HEK293 (cell line): Measurements from ENCODE around the gene DICER1.

Experiments used
- CTCF ChIA-PET: fragments of 350-600 bp; formaldehyde crosslinking; extraction: SDS; loops from one replicate; lab custom pipeline; 2021; ENCODE audit warnings: antibody characterized with exemption; lab: Yijun Ruan, JAX
- POLR2A ChIA-PET: fragments of 300-600 bp; formaldehyde crosslinking; extraction: SDS; loops from one replicate; lab custom pipeline; 2020; ENCODE audit warnings: antibody characterized with exemption, inconsistent platforms; lab: Yijun Ruan, JAX
- H3K27ac ChIP-seq: fragments of 200-500 bp; sonication (Bioruptor generic); 2 replicates; pipeline ENCODE4 v1.5.1; 2014; ENCODE audit warnings: low read depth, low read length, control low read depth, inconsistent platforms; ENCODE audit errors: extremely low read depth
- H3K36me3 ChIP-seq, 2 experiments: fragments of 200-500 bp in 1 of 2; sonication (Bioruptor generic) in 1 of 2; 1 replicate in 1 of 2; 2 replicates in 1 of 2; pipeline ENCODE4 v1.5.1; 2014 to 2017; ENCODE audit warnings: inconsistent platforms in 2 of 2, low read length in 2 of 2; ENCODE audit not compliant: control insufficient read depth in 2 of 2, insufficient read depth in 1 of 2
- H3K4me1 ChIP-seq: fragments of 200-500 bp; sonication (Bioruptor generic); 2 replicates; pipeline ENCODE4 v1.5.1; 2014; ENCODE audit warnings: mild to moderate bottlenecking, low read length, inconsistent platforms; ENCODE audit not compliant: control insufficient read depth, insufficient read depth
- H3K4me3 ChIP-seq: 2 replicates; pipeline ENCODE4 v1.5.1; 2011; ENCODE audit warnings: low read depth, mild to moderate bottlenecking, control low read depth, low read length, moderate library complexity
- H3K9me3 ChIP-seq: fragments of 200-500 bp; sonication (Bioruptor generic); 2 replicates; pipeline ENCODE4 v1.5.1; 2014; ENCODE audit warnings: low read depth, low read length, inconsistent platforms; ENCODE audit not compliant: control insufficient read depth, insufficient read depth
- BCL6B ChIP-seq: fragments of 450-650 bp; formaldehyde crosslinking; IDR thresholded peaks from 2 replicates; pipeline ENCODE4 v1.5.1; 2017; ENCODE audit warnings: missing biosample characterization, missing genetic modification characterization
- GFI1B ChIP-seq: fragments of 450-650 bp; formaldehyde crosslinking; IDR thresholded peaks from 2 replicates; pipeline ENCODE4 v1.5.1; 2016; ENCODE audit warnings: missing biosample characterization, missing genetic modification characterization
- GLI4 ChIP-seq: fragments of 450-650 bp; formaldehyde crosslinking; IDR thresholded peaks from 2 replicates; pipeline ENCODE4 v1.5.1; 2016; ENCODE audit warnings: missing biosample characterization, missing genetic modification characterization
- GLIS1 ChIP-seq: fragments of 450-650 bp; formaldehyde crosslinking; IDR thresholded peaks from 2 replicates; pipeline ENCODE4 v1.5.1; 2016; ENCODE audit warnings: missing biosample characterization, missing genetic modification characterization
- KLF1 ChIP-seq: fragments of 450-650 bp; formaldehyde crosslinking; IDR thresholded peaks from 2 replicates; pipeline ENCODE4 v1.5.1; 2016; ENCODE audit warnings: missing biosample characterization, missing genetic modification characterization
- KLF8 ChIP-seq: fragments of 450-650 bp; formaldehyde crosslinking; IDR thresholded peaks from 2 replicates; pipeline ENCODE4 v1.5.1; 2016; ENCODE audit warnings: missing biosample characterization, missing genetic modification characterization
- MZF1 ChIP-seq: fragments of 450-650 bp; formaldehyde crosslinking; IDR thresholded peaks from 2 replicates; pipeline ENCODE4 v1.5.1; 2017; ENCODE audit warnings: missing biosample characterization, missing genetic modification characterization, borderline replicate concordance
- OSR2 ChIP-seq: fragments of 450-650 bp; formaldehyde crosslinking; IDR thresholded peaks from 2 replicates; pipeline ENCODE4 v1.5.1; 2016; ENCODE audit warnings: missing biosample characterization, missing genetic modification characterization
- OVOL3 ChIP-seq: fragments of 450-650 bp; formaldehyde crosslinking; IDR thresholded peaks from 2 replicates; pipeline ENCODE4 v1.5.1; 2016; ENCODE audit warnings: missing biosample characterization, missing genetic modification characterization
- ZBTB6 ChIP-seq: fragments of 450-650 bp; formaldehyde crosslinking; IDR thresholded peaks from 2 replicates; pipeline ENCODE4 v1.5.1; 2017; ENCODE audit warnings: missing biosample characterization, missing genetic modification characterization
- ZBTB7A ChIP-seq: fragments of 450-650 bp; formaldehyde crosslinking; IDR thresholded peaks from 2 replicates; pipeline ENCODE4 v1.5.1; 2016; ENCODE audit warnings: low read depth, missing biosample characterization, missing genetic modification characterization
- ZNF121 ChIP-seq: fragments of 450-650 bp; formaldehyde crosslinking; IDR thresholded peaks from 2 replicates; pipeline ENCODE4 v1.5.1; 2016; ENCODE audit warnings: missing biosample characterization, missing genetic modification characterization
- ZNF16 ChIP-seq: fragments of 450-650 bp; formaldehyde crosslinking; IDR thresholded peaks from 2 replicates; pipeline ENCODE4 v1.5.1; 2016; ENCODE audit warnings: low read depth, missing biosample characterization, missing genetic modification characterization
- ZNF169 ChIP-seq: fragments of 450-650 bp; formaldehyde crosslinking; IDR thresholded peaks from 2 replicates; pipeline ENCODE4 v1.5.1; 2016; ENCODE audit warnings: missing biosample characterization, missing genetic modification characterization
- ZNF175 ChIP-seq: fragments of 450-650 bp; formaldehyde crosslinking; IDR thresholded peaks from 2 replicates; pipeline ENCODE4 v1.5.1; 2016; ENCODE audit warnings: missing biosample characterization, missing genetic modification characterization
- ZNF19 ChIP-seq: fragments of 450-650 bp; formaldehyde crosslinking; IDR thresholded peaks from 2 replicates; pipeline ENCODE4; 2016; ENCODE audit warnings: missing biosample characterization, missing genetic modification characterization, low read depth
- ZNF211 ChIP-seq: fragments of 450-650 bp; formaldehyde crosslinking; IDR thresholded peaks from 2 replicates; pipeline ENCODE4 v1.5.1; 2016; ENCODE audit warnings: low read depth, missing biosample characterization, missing genetic modification characterization
- ZNF24 ChIP-seq: fragments of 450-650 bp; formaldehyde crosslinking; IDR thresholded peaks from 2 replicates; pipeline ENCODE4 v1.5.1; 2016; ENCODE audit warnings: missing biosample characterization, missing genetic modification characterization
- ZNF280C ChIP-seq: fragments of 450-650 bp; formaldehyde crosslinking; IDR thresholded peaks from 2 replicates; pipeline ENCODE4 v1.5.1; 2016; ENCODE audit warnings: missing biosample characterization, missing genetic modification characterization
- ZNF449 ChIP-seq: fragments of 450-650 bp; formaldehyde crosslinking; IDR thresholded peaks from 2 replicates; pipeline ENCODE4 v1.5.1; 2017; ENCODE audit warnings: missing biosample characterization, mild to moderate bottlenecking, missing genetic modification characterization, moderate library complexity
- ZNF555 ChIP-seq: fragments of 450-650 bp; formaldehyde crosslinking; conservative IDR thresholded peaks from 2 replicates; pipeline ENCODE4 v1.5.1; 2017; ENCODE audit warnings: missing biosample characterization, mild to moderate bottlenecking, missing genetic modification characterization, inconsistent platforms
- ZNF600 ChIP-seq: fragments of 450-650 bp; formaldehyde crosslinking; IDR thresholded peaks from 2 replicates; pipeline ENCODE4 v1.5.1; 2016; ENCODE audit warnings: missing biosample characterization, missing genetic modification characterization
- ZNF629 ChIP-seq: fragments of 450-650 bp; formaldehyde crosslinking; IDR thresholded peaks from 2 replicates; pipeline ENCODE4 v1.5.1; 2017; ENCODE audit warnings: missing biosample characterization, missing genetic modification characterization
- ZNF654 ChIP-seq: fragments of 450-650 bp; formaldehyde crosslinking; IDR thresholded peaks from 2 replicates; pipeline ENCODE4 v1.5.1; 2016; ENCODE audit warnings: low read depth, missing biosample characterization, missing genetic modification characterization
- ZNF664 ChIP-seq: fragments of 450-650 bp; formaldehyde crosslinking; IDR thresholded peaks from 2 replicates; pipeline ENCODE4 v1.5.1; 2016; ENCODE audit warnings: missing biosample characterization, missing genetic modification characterization
- ZNF747 ChIP-seq: fragments of 450-650 bp; formaldehyde crosslinking; IDR thresholded peaks from 2 replicates; pipeline ENCODE4 v1.5.1; 2016; ENCODE audit warnings: missing biosample characterization, missing genetic modification characterization
- ZNF768 ChIP-seq: fragments of 450-650 bp; formaldehyde crosslinking; IDR thresholded peaks from 2 replicates; pipeline ENCODE4 v1.5.1; 2018; ENCODE audit warnings: missing biosample characterization, mild to moderate bottlenecking, missing genetic modification characterization
- TF ChIP-seq, protein P1 (sequence below): fragments of 450-650 bp; formaldehyde crosslinking; IDR thresholded peaks from 2 replicates; pipeline ENCODE4 v1.5.1; 2016; ENCODE audit warnings: missing biosample characterization, missing genetic modification characterization

DICER1 gene

GRCh38 chr14:95195031-95195430 is 37.7 kb upstream of the DICER1 start:
- Histone ChIP-seq H3K36me3 (no peaks in the 10 kb centered on the region), H3K9me3 (no peaks in the 10 kb centered on the region), H3K4me1 (no peaks in the 10 kb centered on the region), H3K27ac (no peak overlapping the region), H3K4me3 (no peak overlapping the region)
- POLR2A ChIA-PET: no interaction called here
- no peak for TF ChIP-seq ZNF654 (tag by site-specific recombination)
- no peak for TF ChIP-seq KLF1 (tag by site-specific recombination)
- no peak for TF ChIP-seq ZNF449 (tag by site-specific recombination)
- no peak for TF ChIP-seq ZNF16
- no peak for TF ChIP-seq OSR2 (tag by site-specific recombination)
- TF ChIP-seq ZNF19: no peak
- no peak for TF ChIP-seq GLIS1 (tag by site-specific recombination)
- no peak for TF ChIP-seq ZNF555 (tag by site-specific recombination)
- no peak for TF ChIP-seq GFI1B (tag by site-specific recombination)
- no peak for TF ChIP-seq ZNF600 (tag by site-specific recombination)
- TF ChIP-seq ZNF169: no peak
- CTCF ChIA-PET: no interaction called here

DNA sequence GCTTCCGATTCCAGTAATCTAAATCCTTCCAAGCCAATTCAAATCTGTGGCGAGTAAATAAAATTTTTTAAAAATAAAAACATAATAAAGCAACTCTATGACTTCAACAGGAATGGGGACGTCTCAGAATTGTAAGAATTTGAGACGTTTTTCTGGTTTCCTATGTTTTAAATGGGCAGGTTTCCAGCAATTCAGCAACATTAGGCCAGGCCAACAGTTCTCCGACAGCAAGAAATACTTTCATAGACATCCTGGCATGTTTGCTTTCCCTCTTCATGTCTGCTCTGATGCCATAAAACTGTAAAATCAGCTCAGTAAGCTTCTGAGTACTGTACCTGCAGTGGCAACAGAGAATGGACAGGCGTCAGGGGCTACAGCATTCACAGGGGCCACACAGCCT is 35.8 kb upstream of the DICER1 start:
- CTCF ChIA-PET: interaction anchor here (1.2 kb wide), 1 partner anchor 80 kb away, joined by 3 read pairs; no protein-coding TSS in a partner anchor
- Histone ChIP-seq H3K4me1 (no peaks in the 10 kb centered on the region), H3K4me3 (no peak overlapping the region), H3K27ac (no peak overlapping the region), H3K36me3 (no peaks in the 10 kb centered on the region), H3K9me3 (no peaks in the 10 kb centered on the region)
- POLR2A ChIA-PET: no interaction called here
- TF ChIP-seq MZF1 (no peak), ZNF24 (tag by site-specific recombination) (no peak), ZNF211 (no peak), ZNF768 (tag by site-specific recombination) (no peak), ZNF175 (no peak), ZNF664 (no peak), ZNF629 (tag by site-specific recombination) (no peak), ZNF654 (tag by site-specific recombination) (no peak)
- TF ChIP-seq, protein P1, sequence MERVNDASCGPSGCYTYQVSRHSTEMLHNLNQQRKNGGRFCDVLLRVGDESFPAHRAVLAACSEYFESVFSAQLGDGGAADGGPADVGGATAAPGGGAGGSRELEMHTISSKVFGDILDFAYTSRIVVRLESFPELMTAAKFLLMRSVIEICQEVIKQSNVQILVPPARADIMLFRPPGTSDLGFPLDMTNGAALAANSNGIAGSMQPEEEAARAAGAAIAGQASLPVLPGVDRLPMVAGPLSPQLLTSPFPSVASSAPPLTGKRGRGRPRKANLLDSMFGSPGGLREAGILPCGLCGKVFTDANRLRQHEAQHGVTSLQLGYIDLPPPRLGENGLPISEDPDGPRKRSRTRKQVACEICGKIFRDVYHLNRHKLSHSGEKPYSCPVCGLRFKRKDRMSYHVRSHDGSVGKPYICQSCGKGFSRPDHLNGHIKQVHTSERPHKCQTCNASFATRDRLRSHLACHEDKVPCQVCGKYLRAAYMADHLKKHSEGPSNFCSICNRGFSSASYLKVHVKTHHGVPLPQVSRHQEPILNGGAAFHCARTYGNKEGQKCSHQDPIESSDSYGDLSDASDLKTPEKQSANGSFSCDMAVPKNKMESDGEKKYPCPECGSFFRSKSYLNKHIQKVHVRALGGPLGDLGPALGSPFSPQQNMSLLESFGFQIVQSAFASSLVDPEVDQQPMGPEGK (tag by site-specific recombination): no peak

DNA sequence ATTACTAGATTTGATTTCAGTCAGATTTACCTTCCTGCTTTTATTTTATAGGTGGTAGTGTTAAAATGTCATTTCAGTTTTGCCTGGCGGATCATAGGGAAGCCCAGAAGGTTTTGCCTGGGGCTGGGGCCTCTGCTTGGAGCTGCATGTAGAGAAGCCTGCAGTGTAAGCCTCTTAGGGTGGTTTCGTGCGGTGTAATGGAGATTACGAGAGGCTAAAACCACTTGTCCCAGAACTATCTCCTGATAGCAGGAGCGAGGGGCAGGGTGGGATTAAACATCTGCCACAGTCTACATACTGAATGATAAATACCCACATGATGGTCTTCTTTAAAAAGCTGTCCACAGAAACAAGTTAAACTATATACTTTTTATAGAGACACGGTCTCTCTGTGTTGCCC is 35.0 kb upstream of the DICER1 start:
- Histone ChIP-seq H3K36me3 (no peaks in the 10 kb centered on the region), H3K4me1 (no peaks in the 10 kb centered on the region), H3K9me3 (no peaks in the 10 kb centered on the region), H3K27ac (no peak overlapping the region), H3K4me3 (no peak overlapping the region)
- ChIA-PET POLR2A (no interaction called here), CTCF (no interaction called here)
- no peak for TF ChIP-seq ZNF747 (tag by site-specific recombination)
- TF ChIP-seq ZBTB6 (tag by site-specific recombination): no peak
- no peak for TF ChIP-seq ZNF121 (tag by site-specific recombination)
- TF ChIP-seq GFI1B (tag by site-specific recombination): no peak
- TF ChIP-seq BCL6B (tag by site-specific recombination): no peak
- TF ChIP-seq ZNF280C: no peak
- TF ChIP-seq ZBTB7A (tag by site-specific recombination): no peak
- TF ChIP-seq KLF8 (tag by site-specific recombination): no peak
- TF ChIP-seq OVOL3 (tag by site-specific recombination): no peak
- TF ChIP-seq GLI4: no peak
